Measurements from ENCODE around the gene WDR5. TPM values are rescaled to one million over a fixed set of nuclear protein-coding genes. Genes with fewer than 3 reads are reported as not detected.

WDR5 gene
- total and polyA plus RNA-seq, 2 of the 13 experiments (the other 11 are each of a cell fraction or from before 2014, with no cell fraction given) = 34.3 TPM

GRCh38 chr9:134126373-134126772, 9.5 kb upstream of the WDR5 start:
- no peaks in the 10 kb centered on the region for H3K36me3 ChIP-seq (replicated peaks in 1 of 2; ENCODE audit: control insufficient read depth in 1 of 2, insufficient read depth in 2 of 2, low read length in 2 of 2)
- peaks cover 1 to 40% of the 10 kb centered on the region in 2 experiments; a peak in 4 of 5 replicates for H3K27me3 ChIP-seq (ENCODE audit: control insufficient read depth in 1 of 2, insufficient read depth in 2 of 2, low read length in 2 of 2)
- H3K9me3 ChIP-seq (ENCODE audit: low read length) = no peaks in the 10 kb centered on the region
- FAIRE-seq (no peak), DNase-seq (ENCODE audit: low spot score) (no peak), ATAC-seq (no peak)
- H3K4me3 ChIP-seq (replicated peaks in 1 of 3; ENCODE audit: insufficient read depth in 1 of 3, low read depth in 2 of 3, low read length in 3 of 3) = no peak overlapping the region
- TF ChIP-seq ATF6 (CRISPR knock-in tag; conservative IDR thresholded peaks at IDR 0.05) (no peak), ZNF335 (CRISPR knock-in tag; IDR thresholded peaks at IDR 0.05) (no peak), ATF1 (CRISPR knock-in tag; IDR thresholded peaks at IDR 0.05) (no peak), SMC3 (IDR thresholded peaks at IDR 0.05; ENCODE audit: low read length) (no peak), ZNF543 (CRISPR knock-in tag; IDR thresholded peaks at IDR 0.05) (no peak), NFRKB (IDR thresholded peaks at IDR 0.05) (no peak), ZNF235 (CRISPR knock-in tag; IDR thresholded peaks at IDR 0.05; ENCODE audit: borderline replicate concordance) (no peak), ARHGAP35 (CRISPR knock-in tag; IDR thresholded peaks at IDR 0.05; ENCODE audit: borderline replicate concordance) (no peak), CCAR2 (optimal IDR thresholded peaks at IDR 0.05; ENCODE audit: low read depth, low read length) (no peak), EP300 (IDR thresholded peaks at IDR 0.05; ENCODE audit: low read depth in 2 of 2, low read length in 2 of 2) (no peak), EP300 (CRISPR knock-in tag; IDR thresholded peaks at IDR 0.05; ENCODE audit: borderline replicate concordance) (no peak), ZNF780A (CRISPR knock-in tag; IDR thresholded peaks at IDR 0.05) (no peak), GZF1 (CRISPR knock-in tag; IDR thresholded peaks at IDR 0.05) (no peak), LRRFIP1 (CRISPR knock-in tag; conservative IDR thresholded peaks at IDR 0.05) (no peak), ZNF224 (CRISPR knock-in tag; IDR thresholded peaks at IDR 0.05) (no peak), ZNF639 (CRISPR knock-in tag; conservative IDR thresholded peaks at IDR 0.05) (no peak)
- in situ Hi-C loops (cut with HindIII; ENCODE audit: extremely low pct_ligation_motif_present, low pct_unique_long_range_greater_than_20kb) = no loop called here
- BruUV-seq (replicated peaks) = no TSS peak
- H3K4me1 ChIP-seq (ENCODE audit: insufficient read depth, low read length) = peaks cover 65% of the 10 kb centered on the region
- CTCF ChIA-PET (ENCODE audit: low intra/inter-chr PET ratio, low total read pairs) = no interaction called here
- H2AFZ ChIP-seq (ENCODE audit: low read length) = no peak overlapping the region
- no peaks in the 10 kb centered on the region for H3K79me2 ChIP-seq (ENCODE audit: insufficient read depth, low read length)
- no peak overlapping the region for H3K9ac ChIP-seq (ENCODE audit: insufficient read depth, low read depth, low read length)
- no peak overlapping the region for H3K4me2 ChIP-seq (ENCODE audit: low read depth, low read length)
- intact Hi-C loops (cut with micrococcal nuclease; ENCODE audit: unreplicated experiment) = no loop called here
- 55% methylated on average over 2 of the region's 14 CpGs for WGBS (ENCODE audit: low lambda C conversion rate)
- POLR2A ChIA-PET = interaction anchor here (1.2 kb wide), 1 partner anchor 10 kb away, joined by 3 read pairs; the partner anchor contains the start of gene WDR5
- H4K20me1 ChIP-seq (ENCODE audit: insufficient read depth, low read length) = no peaks in the 10 kb centered on the region
- no peak overlapping the region for H3K27ac ChIP-seq (ENCODE audit: extremely low read length, insufficient read depth, low read length)
